ENCODE results near the gene CALR.

The CALR gene

DNA sequence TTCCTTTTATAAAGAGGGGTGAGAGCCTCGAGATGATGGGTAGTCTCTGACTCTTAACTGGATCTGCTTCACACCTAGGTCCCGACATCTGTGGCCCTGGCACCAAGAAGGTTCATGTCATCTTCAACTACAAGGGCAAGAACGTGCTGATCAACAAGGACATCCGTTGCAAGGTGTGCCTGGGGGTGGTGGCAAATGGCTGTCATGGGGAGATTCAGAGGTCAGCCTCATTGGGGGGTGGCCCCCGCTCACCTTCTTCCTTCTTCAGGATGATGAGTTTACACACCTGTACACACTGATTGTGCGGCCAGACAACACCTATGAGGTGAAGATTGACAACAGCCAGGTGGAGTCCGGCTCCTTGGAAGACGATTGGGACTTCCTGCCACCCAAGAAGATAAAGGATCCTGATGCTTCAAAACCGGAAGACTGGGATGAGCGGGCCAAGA is 1.6 kb downstream of the CALR start:
- no peak for TF ChIP-seq SNAI2 (CRISPR knock-in tag; IDR thresholded peaks at IDR 0.05)
- TF ChIP-seq, protein P1, sequence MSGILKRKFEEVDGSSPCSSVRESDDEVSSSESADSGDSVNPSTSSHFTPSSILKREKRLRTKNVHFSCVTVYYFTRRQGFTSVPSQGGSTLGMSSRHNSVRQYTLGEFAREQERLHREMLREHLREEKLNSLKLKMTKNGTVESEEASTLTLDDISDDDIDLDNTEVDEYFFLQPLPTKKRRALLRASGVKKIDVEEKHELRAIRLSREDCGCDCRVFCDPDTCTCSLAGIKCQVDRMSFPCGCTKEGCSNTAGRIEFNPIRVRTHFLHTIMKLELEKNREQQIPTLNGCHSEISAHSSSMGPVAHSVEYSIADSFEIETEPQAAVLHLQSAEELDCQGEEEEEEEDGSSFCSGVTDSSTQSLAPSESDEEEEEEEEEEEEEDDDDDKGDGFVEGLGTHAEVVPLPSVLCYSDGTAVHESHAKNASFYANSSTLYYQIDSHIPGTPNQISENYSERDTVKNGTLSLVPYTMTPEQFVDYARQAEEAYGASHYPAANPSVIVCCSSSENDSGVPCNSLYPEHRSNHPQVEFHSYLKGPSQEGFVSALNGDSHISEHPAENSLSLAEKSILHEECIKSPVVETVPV (CRISPR knock-in tag; IDR thresholded peaks at IDR 0.05): no peak
- no peak for TF ChIP-seq ZNF70 (CRISPR knock-in tag; IDR thresholded peaks at IDR 0.05)
- TF ChIP-seq, protein P2, sequence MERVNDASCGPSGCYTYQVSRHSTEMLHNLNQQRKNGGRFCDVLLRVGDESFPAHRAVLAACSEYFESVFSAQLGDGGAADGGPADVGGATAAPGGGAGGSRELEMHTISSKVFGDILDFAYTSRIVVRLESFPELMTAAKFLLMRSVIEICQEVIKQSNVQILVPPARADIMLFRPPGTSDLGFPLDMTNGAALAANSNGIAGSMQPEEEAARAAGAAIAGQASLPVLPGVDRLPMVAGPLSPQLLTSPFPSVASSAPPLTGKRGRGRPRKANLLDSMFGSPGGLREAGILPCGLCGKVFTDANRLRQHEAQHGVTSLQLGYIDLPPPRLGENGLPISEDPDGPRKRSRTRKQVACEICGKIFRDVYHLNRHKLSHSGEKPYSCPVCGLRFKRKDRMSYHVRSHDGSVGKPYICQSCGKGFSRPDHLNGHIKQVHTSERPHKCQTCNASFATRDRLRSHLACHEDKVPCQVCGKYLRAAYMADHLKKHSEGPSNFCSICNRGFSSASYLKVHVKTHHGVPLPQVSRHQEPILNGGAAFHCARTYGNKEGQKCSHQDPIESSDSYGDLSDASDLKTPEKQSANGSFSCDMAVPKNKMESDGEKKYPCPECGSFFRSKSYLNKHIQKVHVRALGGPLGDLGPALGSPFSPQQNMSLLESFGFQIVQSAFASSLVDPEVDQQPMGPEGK (CRISPR knock-in tag; IDR thresholded peaks at IDR 0.05; ENCODE audit: borderline replicate concordance): no peak
- TF ChIP-seq TOX (CRISPR knock-in tag; IDR thresholded peaks at IDR 0.05; ENCODE audit: borderline replicate concordance): no peak
- no peak for TF ChIP-seq ZNF565 (CRISPR knock-in tag; conservative IDR thresholded peaks at IDR 0.05; ENCODE audit: low read depth)
- TF ChIP-seq CSDC2 (CRISPR knock-in tag; IDR thresholded peaks at IDR 0.05): no peak
- TF ChIP-seq ZC3H10 (CRISPR knock-in tag; IDR thresholded peaks at IDR 0.05): no peak
- no peak for TF ChIP-seq ZNF8 (CRISPR knock-in tag; IDR thresholded peaks at IDR 0.05)
- TF ChIP-seq BACH2 (CRISPR knock-in tag; IDR thresholded peaks at IDR 0.05; ENCODE audit: borderline replicate concordance): no peak
- TF ChIP-seq, protein P3, sequence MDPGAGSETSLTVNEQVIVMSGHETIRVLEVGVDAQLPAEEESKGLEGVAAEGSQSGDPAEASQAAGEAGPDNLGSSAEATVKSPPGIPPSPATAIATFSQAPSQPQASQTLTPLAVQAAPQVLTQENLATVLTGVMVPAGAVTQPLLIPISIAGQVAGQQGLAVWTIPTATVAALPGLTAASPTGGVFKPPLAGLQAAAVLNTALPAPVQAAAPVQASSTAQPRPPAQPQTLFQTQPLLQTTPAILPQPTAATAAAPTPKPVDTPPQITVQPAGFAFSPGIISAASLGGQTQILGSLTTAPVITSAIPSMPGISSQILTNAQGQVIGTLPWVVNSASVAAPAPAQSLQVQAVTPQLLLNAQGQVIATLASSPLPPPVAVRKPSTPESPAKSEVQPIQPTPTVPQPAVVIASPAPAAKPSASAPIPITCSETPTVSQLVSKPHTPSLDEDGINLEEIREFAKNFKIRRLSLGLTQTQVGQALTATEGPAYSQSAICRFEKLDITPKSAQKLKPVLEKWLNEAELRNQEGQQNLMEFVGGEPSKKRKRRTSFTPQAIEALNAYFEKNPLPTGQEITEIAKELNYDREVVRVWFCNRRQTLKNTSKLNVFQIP (CRISPR knock-in tag; IDR thresholded peaks at IDR 0.05; ENCODE audit: borderline replicate concordance, low read depth): no peak
- no peak for TF ChIP-seq ISL1 (CRISPR knock-in tag; IDR thresholded peaks at IDR 0.05)
- ATAC-seq: no peak

DNA sequence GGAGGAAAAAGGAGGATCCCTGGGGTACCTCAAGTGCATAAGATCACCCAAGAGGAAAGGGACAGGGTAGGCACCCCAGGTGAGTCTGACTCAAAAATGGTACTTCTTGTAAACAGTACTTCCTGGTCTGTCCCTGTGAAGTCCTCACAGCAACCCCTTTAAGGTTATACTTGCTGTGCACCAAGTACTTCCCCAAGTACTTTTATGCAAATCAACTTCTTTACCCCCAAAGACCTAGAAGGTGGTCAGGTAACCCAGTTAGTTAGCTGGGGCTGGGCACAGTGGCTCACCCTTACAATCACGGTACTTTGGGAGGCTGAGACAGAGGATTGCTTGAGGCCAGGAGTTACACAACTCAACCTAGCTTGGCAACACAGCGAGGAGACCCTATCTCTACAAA is 2.5 kb downstream of the CALR start:
- TF ChIP-seq TOX (CRISPR knock-in tag; IDR thresholded peaks at IDR 0.05; ENCODE audit: borderline replicate concordance): no peak
- TF ChIP-seq ESRRG (CRISPR knock-in tag; IDR thresholded peaks at IDR 0.05): no peak
- no peak for TF ChIP-seq SNAI2 (CRISPR knock-in tag; IDR thresholded peaks at IDR 0.05)
- TF ChIP-seq, protein P3 (CRISPR knock-in tag; IDR thresholded peaks at IDR 0.05; ENCODE audit: borderline replicate concordance, low read depth): no peak
- no peak for TF ChIP-seq ISL1 (CRISPR knock-in tag; IDR thresholded peaks at IDR 0.05)
- no peak for TF ChIP-seq ZNF70 (CRISPR knock-in tag; IDR thresholded peaks at IDR 0.05)
- no peak for TF ChIP-seq ZNF565 (CRISPR knock-in tag; conservative IDR thresholded peaks at IDR 0.05; ENCODE audit: low read depth)
- TF ChIP-seq OSR1 (CRISPR knock-in tag; IDR thresholded peaks at IDR 0.05): no peak
- TF ChIP-seq PPARA (CRISPR knock-in tag; IDR thresholded peaks at IDR 0.05; ENCODE audit: borderline replicate concordance): no peak
- no peak for TF ChIP-seq GLIS3 (CRISPR knock-in tag; IDR thresholded peaks at IDR 0.05)
- no peak for TF ChIP-seq CSDC2 (CRISPR knock-in tag; IDR thresholded peaks at IDR 0.05)
- TF ChIP-seq ZNF8 (CRISPR knock-in tag; IDR thresholded peaks at IDR 0.05): no peak
- TF ChIP-seq TCF4 (CRISPR knock-in tag; IDR thresholded peaks at IDR 0.05; ENCODE audit: borderline replicate concordance): no peak
- TF ChIP-seq ZFP3 (CRISPR knock-in tag; IDR thresholded peaks at IDR 0.05): no peak
- TF ChIP-seq ZFP30 (CRISPR knock-in tag; IDR thresholded peaks at IDR 0.05): no peak
- no peak for TF ChIP-seq ZC3H10 (CRISPR knock-in tag; IDR thresholded peaks at IDR 0.05)
- TF ChIP-seq BACH2 (CRISPR knock-in tag; IDR thresholded peaks at IDR 0.05; ENCODE audit: borderline replicate concordance): no peak
- no peak for TF ChIP-seq ARNTL (CRISPR knock-in tag; IDR thresholded peaks at IDR 0.05; ENCODE audit: borderline replicate concordance, low read depth)
- TF ChIP-seq, protein P4, sequence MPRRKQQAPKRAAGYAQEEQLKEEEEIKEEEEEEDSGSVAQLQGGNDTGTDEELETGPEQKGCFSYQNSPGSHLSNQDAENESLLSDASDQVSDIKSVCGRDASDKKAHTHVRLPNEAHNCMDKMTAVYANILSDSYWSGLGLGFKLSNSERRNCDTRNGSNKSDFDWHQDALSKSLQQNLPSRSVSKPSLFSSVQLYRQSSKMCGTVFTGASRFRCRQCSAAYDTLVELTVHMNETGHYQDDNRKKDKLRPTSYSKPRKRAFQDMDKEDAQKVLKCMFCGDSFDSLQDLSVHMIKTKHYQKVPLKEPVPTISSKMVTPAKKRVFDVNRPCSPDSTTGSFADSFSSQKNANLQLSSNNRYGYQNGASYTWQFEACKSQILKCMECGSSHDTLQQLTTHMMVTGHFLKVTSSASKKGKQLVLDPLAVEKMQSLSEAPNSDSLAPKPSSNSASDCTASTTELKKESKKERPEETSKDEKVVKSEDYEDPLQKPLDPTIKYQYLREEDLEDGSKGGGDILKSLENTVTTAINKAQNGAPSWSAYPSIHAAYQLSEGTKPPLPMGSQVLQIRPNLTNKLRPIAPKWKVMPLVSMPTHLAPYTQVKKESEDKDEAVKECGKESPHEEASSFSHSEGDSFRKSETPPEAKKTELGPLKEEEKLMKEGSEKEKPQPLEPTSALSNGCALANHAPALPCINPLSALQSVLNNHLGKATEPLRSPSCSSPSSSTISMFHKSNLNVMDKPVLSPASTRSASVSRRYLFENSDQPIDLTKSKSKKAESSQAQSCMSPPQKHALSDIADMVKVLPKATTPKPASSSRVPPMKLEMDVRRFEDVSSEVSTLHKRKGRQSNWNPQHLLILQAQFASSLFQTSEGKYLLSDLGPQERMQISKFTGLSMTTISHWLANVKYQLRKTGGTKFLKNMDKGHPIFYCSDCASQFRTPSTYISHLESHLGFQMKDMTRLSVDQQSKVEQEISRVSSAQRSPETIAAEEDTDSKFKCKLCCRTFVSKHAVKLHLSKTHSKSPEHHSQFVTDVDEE (CRISPR knock-in tag; IDR thresholded peaks at IDR 0.05): no peak
- ATAC-seq: no peak
